OCI-LY1 (cell line): ENCODE data around the gene CBY1.

Source experiments
- CTCF ChIP-seq: fragments of 200-600 bp; sonication (generic), shearing (Covaris generic); IDR thresholded peaks from 2 replicates; pipeline ENCODE4 v1.5.1; 2017; ENCODE audit warnings: mild to moderate bottlenecking, antibody characterized with exemption, low read length, moderate library complexity, mixed read lengths
- EZH2 ChIP-seq: fragments of 200-600 bp; sonication (generic), shearing (Covaris generic); IDR thresholded peaks from 2 replicates; pipeline ENCODE4 v1.8.0; 2017; ENCODE audit warnings: borderline replicate concordance, mixed run types, mild to moderate bottlenecking, antibody characterized with exemption, low read length, moderate library complexity, mixed read lengths

- TF ChIP-seq CTCF (no peak), EZH2 (no peak)
Observed at GRCh38 chr22:38656256-38657044, at the start of gene CBY1, which contains the start of gene FAM227A.
